ENCODE measurements around the gene ABHD12B.

DNA sequence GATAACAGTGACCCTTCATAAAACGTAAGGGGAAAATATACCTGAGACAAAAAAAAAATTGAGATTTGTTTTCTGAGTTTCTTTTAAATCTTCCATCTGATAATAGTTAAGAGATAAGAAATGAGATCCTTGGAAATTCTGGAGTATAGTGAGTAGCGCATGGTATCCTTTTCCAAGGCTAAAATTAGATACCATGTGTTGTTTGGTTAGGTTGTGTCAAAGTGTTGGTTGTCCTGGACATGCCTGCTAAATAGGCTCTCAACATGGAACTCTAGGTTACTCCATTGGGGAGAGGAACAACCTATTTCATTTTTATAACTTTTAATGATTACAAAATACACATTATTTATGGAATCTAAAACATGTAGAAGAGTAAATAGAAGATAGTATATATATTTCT lies 57.7 kb downstream of the ABHD12B start:
- TF ChIP-seq, protein P1, sequence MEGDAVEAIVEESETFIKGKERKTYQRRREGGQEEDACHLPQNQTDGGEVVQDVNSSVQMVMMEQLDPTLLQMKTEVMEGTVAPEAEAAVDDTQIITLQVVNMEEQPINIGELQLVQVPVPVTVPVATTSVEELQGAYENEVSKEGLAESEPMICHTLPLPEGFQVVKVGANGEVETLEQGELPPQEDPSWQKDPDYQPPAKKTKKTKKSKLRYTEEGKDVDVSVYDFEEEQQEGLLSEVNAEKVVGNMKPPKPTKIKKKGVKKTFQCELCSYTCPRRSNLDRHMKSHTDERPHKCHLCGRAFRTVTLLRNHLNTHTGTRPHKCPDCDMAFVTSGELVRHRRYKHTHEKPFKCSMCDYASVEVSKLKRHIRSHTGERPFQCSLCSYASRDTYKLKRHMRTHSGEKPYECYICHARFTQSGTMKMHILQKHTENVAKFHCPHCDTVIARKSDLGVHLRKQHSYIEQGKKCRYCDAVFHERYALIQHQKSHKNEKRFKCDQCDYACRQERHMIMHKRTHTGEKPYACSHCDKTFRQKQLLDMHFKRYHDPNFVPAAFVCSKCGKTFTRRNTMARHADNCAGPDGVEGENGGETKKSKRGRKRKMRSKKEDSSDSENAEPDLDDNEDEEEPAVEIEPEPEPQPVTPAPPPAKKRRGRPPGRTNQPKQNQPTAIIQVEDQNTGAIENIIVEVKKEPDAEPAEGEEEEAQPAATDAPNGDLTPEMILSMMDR (conservative IDR thresholded peaks at IDR 0.05; ENCODE audit: low read depth in 2 of 2), result no peak
- TF ChIP-seq, protein P2, sequence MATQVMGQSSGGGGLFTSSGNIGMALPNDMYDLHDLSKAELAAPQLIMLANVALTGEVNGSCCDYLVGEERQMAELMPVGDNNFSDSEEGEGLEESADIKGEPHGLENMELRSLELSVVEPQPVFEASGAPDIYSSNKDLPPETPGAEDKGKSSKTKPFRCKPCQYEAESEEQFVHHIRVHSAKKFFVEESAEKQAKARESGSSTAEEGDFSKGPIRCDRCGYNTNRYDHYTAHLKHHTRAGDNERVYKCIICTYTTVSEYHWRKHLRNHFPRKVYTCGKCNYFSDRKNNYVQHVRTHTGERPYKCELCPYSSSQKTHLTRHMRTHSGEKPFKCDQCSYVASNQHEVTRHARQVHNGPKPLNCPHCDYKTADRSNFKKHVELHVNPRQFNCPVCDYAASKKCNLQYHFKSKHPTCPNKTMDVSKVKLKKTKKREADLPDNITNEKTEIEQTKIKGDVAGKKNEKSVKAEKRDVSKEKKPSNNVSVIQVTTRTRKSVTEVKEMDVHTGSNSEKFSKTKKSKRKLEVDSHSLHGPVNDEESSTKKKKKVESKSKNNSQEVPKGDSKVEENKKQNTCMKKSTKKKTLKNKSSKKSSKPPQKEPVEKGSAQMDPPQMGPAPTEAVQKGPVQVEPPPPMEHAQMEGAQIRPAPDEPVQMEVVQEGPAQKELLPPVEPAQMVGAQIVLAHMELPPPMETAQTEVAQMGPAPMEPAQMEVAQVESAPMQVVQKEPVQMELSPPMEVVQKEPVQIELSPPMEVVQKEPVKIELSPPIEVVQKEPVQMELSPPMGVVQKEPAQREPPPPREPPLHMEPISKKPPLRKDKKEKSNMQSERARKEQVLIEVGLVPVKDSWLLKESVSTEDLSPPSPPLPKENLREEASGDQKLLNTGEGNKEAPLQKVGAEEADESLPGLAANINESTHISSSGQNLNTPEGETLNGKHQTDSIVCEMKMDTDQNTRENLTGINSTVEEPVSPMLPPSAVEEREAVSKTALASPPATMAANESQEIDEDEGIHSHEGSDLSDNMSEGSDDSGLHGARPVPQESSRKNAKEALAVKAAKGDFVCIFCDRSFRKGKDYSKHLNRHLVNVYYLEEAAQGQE (IDR thresholded peaks at IDR 0.05; ENCODE audit: unreplicated experiment), result no peak
- TF ChIP-seq EZH2 (IDR thresholded peaks at IDR 0.05; ENCODE audit: low read depth, unreplicated experiment), result no peak
- no peak for TF ChIP-seq EZH2phosphoT487 (IDR thresholded peaks at IDR 0.05; ENCODE audit: unreplicated experiment)
- TF ChIP-seq JUNB (IDR thresholded peaks at IDR 0.05; ENCODE audit: unreplicated experiment), result no peak
- TF ChIP-seq POLR2AphosphoS5 (IDR thresholded peaks at IDR 0.05; ENCODE audit: low read depth), result no peak
- TF ChIP-seq CREB1 (CRISPR knock-in tag; IDR thresholded peaks at IDR 0.05; ENCODE audit: low read depth), result no peak
- TF ChIP-seq ZNF331 (CRISPR knock-in tag; IDR thresholded peaks at IDR 0.05; ENCODE audit: low read depth), result no peak
- TF ChIP-seq, protein P3, sequence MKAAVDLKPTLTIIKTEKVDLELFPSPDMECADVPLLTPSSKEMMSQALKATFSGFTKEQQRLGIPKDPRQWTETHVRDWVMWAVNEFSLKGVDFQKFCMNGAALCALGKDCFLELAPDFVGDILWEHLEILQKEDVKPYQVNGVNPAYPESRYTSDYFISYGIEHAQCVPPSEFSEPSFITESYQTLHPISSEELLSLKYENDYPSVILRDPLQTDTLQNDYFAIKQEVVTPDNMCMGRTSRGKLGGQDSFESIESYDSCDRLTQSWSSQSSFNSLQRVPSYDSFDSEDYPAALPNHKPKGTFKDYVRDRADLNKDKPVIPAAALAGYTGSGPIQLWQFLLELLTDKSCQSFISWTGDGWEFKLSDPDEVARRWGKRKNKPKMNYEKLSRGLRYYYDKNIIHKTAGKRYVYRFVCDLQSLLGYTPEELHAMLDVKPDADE (IDR thresholded peaks at IDR 0.05), result no peak
- TF ChIP-seq ZNF114 (CRISPR knock-in tag; IDR thresholded peaks at IDR 0.05), result no peak
- no peak for TF ChIP-seq NANOG (IDR thresholded peaks at IDR 0.05; ENCODE audit: borderline replicate concordance)
- no peak for TF ChIP-seq STAT1 (IDR thresholded peaks at IDR 0.05; ENCODE audit: unreplicated experiment)
- TF ChIP-seq, protein P4, sequence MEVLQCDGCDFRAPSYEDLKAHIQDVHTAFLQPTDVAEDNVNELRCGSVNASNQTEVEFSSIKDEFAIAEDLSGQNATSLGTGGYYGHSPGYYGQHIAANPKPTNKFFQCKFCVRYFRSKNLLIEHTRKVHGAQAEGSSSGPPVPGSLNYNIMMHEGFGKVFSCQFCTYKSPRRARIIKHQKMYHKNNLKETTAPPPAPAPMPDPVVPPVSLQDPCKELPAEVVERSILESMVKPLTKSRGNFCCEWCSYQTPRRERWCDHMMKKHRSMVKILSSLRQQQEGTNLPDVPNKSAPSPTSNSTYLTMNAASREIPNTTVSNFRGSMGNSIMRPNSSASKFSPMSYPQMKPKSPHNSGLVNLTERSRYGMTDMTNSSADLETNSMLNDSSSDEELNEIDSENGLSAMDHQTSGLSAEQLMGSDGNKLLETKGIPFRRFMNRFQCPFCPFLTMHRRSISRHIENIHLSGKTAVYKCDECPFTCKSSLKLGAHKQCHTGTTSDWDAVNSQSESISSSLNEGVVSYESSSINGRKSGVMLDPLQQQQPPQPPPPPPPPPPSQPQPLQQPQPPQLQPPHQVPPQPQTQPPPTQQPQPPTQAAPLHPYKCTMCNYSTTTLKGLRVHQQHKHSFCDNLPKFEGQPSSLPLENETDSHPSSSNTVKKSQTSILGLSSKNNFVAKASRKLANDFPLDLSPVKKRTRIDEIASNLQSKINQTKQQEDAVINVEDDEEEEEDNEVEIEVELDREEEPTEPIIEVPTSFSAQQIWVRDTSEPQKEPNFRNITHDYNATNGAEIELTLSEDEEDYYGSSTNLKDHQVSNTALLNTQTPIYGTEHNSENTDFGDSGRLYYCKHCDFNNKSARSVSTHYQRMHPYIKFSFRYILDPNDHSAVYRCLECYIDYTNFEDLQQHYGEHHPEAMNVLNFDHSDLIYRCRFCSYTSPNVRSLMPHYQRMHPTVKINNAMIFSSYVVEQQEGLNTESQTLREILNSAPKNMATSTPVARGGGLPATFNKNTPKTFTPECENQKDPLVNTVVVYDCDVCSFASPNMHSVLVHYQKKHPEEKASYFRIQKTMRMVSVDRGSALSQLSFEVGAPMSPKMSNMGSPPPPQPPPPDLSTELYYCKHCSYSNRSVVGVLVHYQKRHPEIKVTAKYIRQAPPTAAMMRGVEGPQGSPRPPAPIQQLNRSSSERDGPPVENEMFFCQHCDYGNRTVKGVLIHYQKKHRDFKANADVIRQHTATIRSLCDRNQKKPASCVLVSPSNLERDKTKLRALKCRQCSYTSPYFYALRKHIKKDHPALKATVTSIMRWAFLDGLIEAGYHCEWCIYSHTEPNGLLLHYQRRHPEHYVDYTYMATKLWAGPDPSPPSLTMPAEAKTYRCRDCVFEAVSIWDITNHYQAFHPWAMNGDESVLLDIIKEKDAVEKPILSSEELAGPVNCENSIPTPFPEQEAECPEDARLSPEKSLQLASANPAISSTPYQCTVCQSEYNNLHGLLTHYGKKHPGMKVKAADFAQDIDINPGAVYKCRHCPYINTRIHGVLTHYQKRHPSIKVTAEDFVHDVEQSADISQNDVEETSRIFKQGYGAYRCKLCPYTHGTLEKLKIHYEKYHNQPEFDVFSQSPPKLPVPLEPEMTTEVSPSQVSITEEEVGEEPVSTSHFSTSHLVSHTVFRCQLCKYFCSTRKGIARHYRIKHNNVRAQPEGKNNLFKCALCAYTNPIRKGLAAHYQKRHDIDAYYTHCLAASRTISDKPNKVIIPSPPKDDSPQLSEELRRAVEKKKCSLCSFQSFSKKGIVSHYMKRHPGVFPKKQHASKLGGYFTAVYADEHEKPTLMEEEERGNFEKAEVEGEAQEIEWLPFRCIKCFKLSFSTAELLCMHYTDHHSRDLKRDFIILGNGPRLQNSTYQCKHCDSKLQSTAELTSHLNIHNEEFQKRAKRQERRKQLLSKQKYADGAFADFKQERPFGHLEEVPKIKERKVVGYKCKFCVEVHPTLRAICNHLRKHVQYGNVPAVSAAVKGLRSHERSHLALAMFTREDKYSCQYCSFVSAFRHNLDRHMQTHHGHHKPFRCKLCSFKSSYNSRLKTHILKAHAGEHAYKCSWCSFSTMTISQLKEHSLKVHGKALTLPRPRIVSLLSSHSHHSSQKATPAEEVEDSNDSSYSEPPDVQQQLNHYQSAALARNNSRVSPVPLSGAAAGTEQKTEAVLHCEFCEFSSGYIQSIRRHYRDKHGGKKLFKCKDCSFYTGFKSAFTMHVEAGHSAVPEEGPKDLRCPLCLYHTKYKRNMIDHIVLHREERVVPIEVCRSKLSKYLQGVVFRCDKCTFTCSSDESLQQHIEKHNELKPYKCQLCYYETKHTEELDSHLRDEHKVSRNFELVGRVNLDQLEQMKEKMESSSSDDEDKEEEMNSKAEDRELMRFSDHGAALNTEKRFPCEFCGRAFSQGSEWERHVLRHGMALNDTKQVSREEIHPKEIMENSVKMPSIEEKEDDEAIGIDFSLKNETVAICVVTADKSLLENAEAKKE (CRISPR knock-in tag; IDR thresholded peaks at IDR 0.05), result no peak

Data from GM23338 (cell line).